B cell (primary cell): ENCODE results near the gene RNF111. TPM values are rescaled to one million over a fixed set of nuclear protein-coding genes. Genes with fewer than 3 reads are reported as not detected.

ENCODE experiments used
- ATAC-seq: fragments of 200-7000 bp; cut with Tn5 transposase; one replicate; pipeline ENCODE4 v1.10.0; 2021; ENCODE audit warnings: low read depth, mild to moderate bottlenecking, moderate number of reproducible peaks, moderate library complexity
- CTCF ChIA-PET: fragments of 350-600 bp; sonication (Branson Sonifier 250); formaldehyde crosslinking; loops from one replicate; lab custom pipeline; 2021; ENCODE audit warnings: antibody characterized with exemption, inconsistent platforms; lab: Charles Lee
- POLR2A ChIA-PET: fragments of 350-600 bp; sonication (Branson Sonifier 250); formaldehyde crosslinking; loops from one replicate; lab custom pipeline; 2021; ENCODE audit warnings: antibody characterized with exemption; lab: Charles Lee
- DNase-seq: peaks from one replicate; pipeline ENCODE4 v3.0.0; 2013
- H2AFZ ChIP-seq: 2 replicates; pipeline ENCODE4 v1.6.1; 2012; ENCODE audit warnings: mild to moderate bottlenecking, low read depth, low read length; ENCODE audit not compliant: insufficient read depth, poor library complexity, severe bottlenecking
- H3K27ac ChIP-seq, 2 donors: 1 replicate in 1 of 2; 2 replicates in 1 of 2; pipeline ENCODE4 v1.5.1; 2012 to 2013; ENCODE audit warnings: low read length in 2 of 2, mild to moderate bottlenecking in 2 of 2, moderate library complexity in 1 of 2
- H3K27me3 ChIP-seq, 4 experiments: fragments of 200-600 bp in 1 of 4; sonication (generic) in 1 of 4; replicated peaks in 1 of 4; 1 replicate in 2 of 4; 2 replicates in 2 of 4; pipeline versions ENCODE4 v1.6.1 to v1.7.0; 2013 to 2016; ENCODE audit warnings: low read length in 3 of 4, mild to moderate bottlenecking in 2 of 4, mixed read lengths in 1 of 4, moderate library complexity in 1 of 4; ENCODE audit not compliant: insufficient read depth in 4 of 4, control insufficient read depth in 3 of 4; ENCODE audit errors: control extremely low read depth in 1 of 4
- H3K36me3 ChIP-seq, 2 experiments: replicated peaks in 1 of 2; 1 replicate in 1 of 2; 2 replicates in 1 of 2; pipeline versions ENCODE4 v1.6.1 to v1.7.1; 2013; ENCODE audit warnings: low read length in 1 of 2; ENCODE audit not compliant: insufficient read depth in 2 of 2, control insufficient read depth in 1 of 2; ENCODE audit errors: control extremely low read depth in 1 of 2, extremely low read depth in 1 of 2
- H3K4me1 ChIP-seq, 2 donors: fragments of 200-600 bp in 1 of 2; sonication (generic) in 1 of 2; 1 replicate in 1 of 2; 2 replicates in 1 of 2; pipeline versions ENCODE4 v1.5.1 to v1.6.1; 2013 to 2017; ENCODE audit warnings: low read length in 2 of 2; ENCODE audit not compliant: control insufficient read depth in 2 of 2, insufficient read depth in 2 of 2
- H3K4me2 ChIP-seq: replicated peaks from 2 replicates; pipeline ENCODE3; 2012; ENCODE audit warnings: mild to moderate bottlenecking, low read depth, low read length; ENCODE audit not compliant: poor library complexity, severe bottlenecking
- H3K4me3 ChIP-seq, 5 experiments: fragments of 200-600 bp in 1 of 5; sonication (generic) in 1 of 5; 1 replicate in 3 of 5; 2 replicates in 2 of 5; pipeline versions ENCODE4 v1.5.1 to v1.7.0; 2011 to 2016; ENCODE audit warnings: low read length in 4 of 5, mild to moderate bottlenecking in 4 of 5, low read depth in 2 of 5, control low read depth in 1 of 5, moderate library complexity in 1 of 5; ENCODE audit not compliant: insufficient read depth in 1 of 5; ENCODE audit errors: control extremely low read depth in 1 of 5, extremely low read depth in 1 of 5
- H3K79me2 ChIP-seq: fragments of 200-600 bp; sonication (generic); one replicate; pipeline ENCODE4 v1.6.0; 2016; ENCODE audit warnings: low read length; ENCODE audit not compliant: control insufficient read depth, insufficient read depth
- H3K9ac ChIP-seq: fragments of 200-600 bp; sonication (generic); 2 replicates; pipeline ENCODE4 v1.6.1; 2017; ENCODE audit warnings: mild to moderate bottlenecking, low read length, moderate library complexity
- H3K9me3 ChIP-seq, 3 donors: one replicate each; pipeline versions ENCODE4 v1.6.1 to v1.7.1; 2013; ENCODE audit warnings: low read length in 2 of 3; ENCODE audit not compliant: control insufficient read depth in 2 of 3, insufficient read depth in 1 of 3; ENCODE audit errors: control extremely low read depth in 1 of 3
- H4K20me1 ChIP-seq: 2 replicates; pipeline ENCODE4 v1.6.0; 2012; ENCODE audit warnings: mild to moderate bottlenecking, low read length; ENCODE audit not compliant: insufficient read depth, control insufficient read depth, poor library complexity, severe bottlenecking
- H3K27ac Mint-ChIP-seq: one replicate; pipeline ENCODE4 v1.8.0; 2021; ENCODE audit warnings: mixed read lengths
- H3K27me3 Mint-ChIP-seq: one replicate; pipeline ENCODE4 v1.8.0; 2021; ENCODE audit warnings: mixed read lengths
- H3K4me1 Mint-ChIP-seq: one replicate; pipeline ENCODE4 v1.8.0; 2021; ENCODE audit warnings: mixed read lengths
- H3K4me3 Mint-ChIP-seq: one replicate; pipeline ENCODE4 v1.8.0; 2021; ENCODE audit warnings: mixed read lengths
- H3K9me3 Mint-ChIP-seq: one replicate; pipeline ENCODE4 v1.8.0; 2022; ENCODE audit warnings: mixed read lengths; ENCODE audit not compliant: insufficient read depth
- EZH2 ChIP-seq: IDR thresholded peaks from 2 replicates; pipeline ENCODE4 v1.6.1; 2012; ENCODE audit warnings: borderline replicate concordance, low read depth, mild to moderate bottlenecking, moderate library complexity, low read length; ENCODE audit not compliant: insufficient read depth, poor library complexity, severe bottlenecking
- WGBS: methylation state at CpG from one replicate; pipeline ENCODE4 v1.1.5; 2013; ENCODE audit warnings: missing lambda C conversion rate; ENCODE audit not compliant: insufficient coverage; 5-methylcytosine and 5-hydroxymethylcytosine counted together
- intact Hi-C: fragments of 100-400 bp; cut with micrococcal nuclease; formaldehyde crosslinking; loops from one replicate; pipeline ENCODE4 v1.10.0; 2022
- polyA plus RNA-seq: library from polyadenylated mRNA; depleted of rRNA; stranded (reverse); fragments of >200 nt; gene quantifications from 2 replicates; pipeline ENCODE4 v1.2.3, GENCODE V29; 2012
- total RNA-seq, 2 donors: library from RNA; stranded (reverse); fragments of 120-200 nt in 1 of 2; gene quantifications; 1 replicate in 1 of 2; 2 replicates in 1 of 2; pipeline versions ENCODE4 v1.2.3 to v1.2.4, GENCODE V29; 2013 to 2022
- TF ChIP-seq, protein P1 (sequence below): fragments of 200-600 bp; IDR thresholded peaks from one replicate; pipeline ENCODE4 v1.8.0; 2022; ENCODE audit warnings: antibody characterized with exemption, mild to moderate bottlenecking

RNF111 gene
- total and polyA plus RNA-seq, 2 donors (not counting 1 experiment from before 2014, with no cell fraction given), result 24.9 to 72.3 TPM

DNA sequence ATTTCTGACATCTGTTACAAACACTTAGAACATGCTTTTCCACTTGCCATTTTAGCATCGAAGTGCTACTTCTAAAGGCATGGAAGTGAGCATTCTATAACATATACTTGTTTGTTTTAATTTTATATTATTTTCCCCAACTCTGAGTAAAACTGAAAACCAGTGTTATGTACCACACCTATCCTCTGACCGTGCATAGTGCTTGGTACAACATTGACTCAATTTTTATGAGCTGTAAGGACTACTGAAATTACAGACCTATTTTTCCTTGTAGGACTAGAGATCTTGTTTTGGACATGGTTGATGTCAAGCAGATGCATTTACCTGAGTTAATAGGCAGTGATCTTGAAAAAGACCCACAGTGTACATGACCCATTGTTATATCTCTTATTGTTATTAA is 66.0 kb downstream of the RNF111 start:
- H3K27me3 Mint-ChIP-seq, result no peaks in the 10 kb centered on the region
- DNase-seq, result no peak
- no peak for TF ChIP-seq EZH2
- TF ChIP-seq, protein P1, sequence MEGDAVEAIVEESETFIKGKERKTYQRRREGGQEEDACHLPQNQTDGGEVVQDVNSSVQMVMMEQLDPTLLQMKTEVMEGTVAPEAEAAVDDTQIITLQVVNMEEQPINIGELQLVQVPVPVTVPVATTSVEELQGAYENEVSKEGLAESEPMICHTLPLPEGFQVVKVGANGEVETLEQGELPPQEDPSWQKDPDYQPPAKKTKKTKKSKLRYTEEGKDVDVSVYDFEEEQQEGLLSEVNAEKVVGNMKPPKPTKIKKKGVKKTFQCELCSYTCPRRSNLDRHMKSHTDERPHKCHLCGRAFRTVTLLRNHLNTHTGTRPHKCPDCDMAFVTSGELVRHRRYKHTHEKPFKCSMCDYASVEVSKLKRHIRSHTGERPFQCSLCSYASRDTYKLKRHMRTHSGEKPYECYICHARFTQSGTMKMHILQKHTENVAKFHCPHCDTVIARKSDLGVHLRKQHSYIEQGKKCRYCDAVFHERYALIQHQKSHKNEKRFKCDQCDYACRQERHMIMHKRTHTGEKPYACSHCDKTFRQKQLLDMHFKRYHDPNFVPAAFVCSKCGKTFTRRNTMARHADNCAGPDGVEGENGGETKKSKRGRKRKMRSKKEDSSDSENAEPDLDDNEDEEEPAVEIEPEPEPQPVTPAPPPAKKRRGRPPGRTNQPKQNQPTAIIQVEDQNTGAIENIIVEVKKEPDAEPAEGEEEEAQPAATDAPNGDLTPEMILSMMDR, result no peak
- Histone ChIP-seq H4K20me1 (peaks cover 11% of the 10 kb centered on the region), H3K27ac (no peak overlapping the region), H2AFZ (no peak overlapping the region), H3K27me3 (no peaks in the 10 kb centered on the region), H3K79me2 (peaks cover 33% of the 10 kb centered on the region), H3K9ac (no peak overlapping the region), H3K4me2 (no peak overlapping the region), H3K9me3 (no peaks in the 10 kb centered on the region), H3K4me3 (no peak overlapping the region), H3K4me1 (peaks cover 0 to 4% of the 10 kb centered on the region in 2 donors), H3K36me3 (peaks cover 18 to 34% of the 10 kb centered on the region in 2 experiments)
- intact Hi-C loops, result loop anchor here (5.0 kb wide), 1 partner anchor 36 kb away; no protein-coding TSS in a partner anchor
- ChIA-PET CTCF (interaction anchor here (0.5 to 1.4 kb wide), 4 partner anchors 95 to 593 kb away, joined by 3 to 5 read pairs (median 4); no protein-coding TSS in a partner anchor), POLR2A (interaction anchor here (0.5 kb wide), 1 partner anchor 28 kb away, joined by 3 read pairs; no protein-coding TSS in a partner anchor)
- H3K4me1 Mint-ChIP-seq, result peaks cover 14% of the 10 kb centered on the region
- WGBS, result no CpG with 5 or more reads among the region's 2 CpGs
- H3K9me3 Mint-ChIP-seq, result no peaks in the 10 kb centered on the region
- H3K27ac Mint-ChIP-seq, result no peak overlapping the region
- no peak overlapping the region for H3K4me3 Mint-ChIP-seq
- no peak for ATAC-seq

DNA sequence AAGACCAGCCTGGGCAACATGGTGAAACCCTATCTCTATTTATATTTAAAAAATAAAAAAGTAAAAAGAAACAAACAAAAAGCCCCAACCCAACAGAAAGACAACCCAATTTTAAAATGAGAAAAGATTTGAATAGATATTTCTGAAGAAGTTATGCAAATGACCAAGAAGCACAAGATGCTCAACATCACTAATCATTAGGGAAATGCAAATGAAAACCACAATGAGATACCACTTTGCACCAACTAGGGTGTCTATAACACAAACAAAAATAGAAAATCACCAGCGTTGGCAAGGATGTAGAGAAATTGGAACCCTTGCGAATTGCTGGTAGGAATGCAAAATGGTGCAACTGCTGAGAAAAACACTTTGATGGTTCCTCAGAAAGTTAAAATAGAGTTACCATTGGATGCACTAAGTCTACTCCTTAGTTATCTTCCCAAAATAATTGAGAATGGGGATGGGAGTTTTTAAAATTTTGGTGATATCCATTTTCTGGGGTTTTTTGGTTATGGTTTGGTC is 71.7 kb downstream of the RNF111 start:
- H3K27ac ChIP-seq, result no peak overlapping the region
- H3K9ac ChIP-seq, result no peak overlapping the region
- no peak for ATAC-seq
- no peak overlapping the region for H3K4me2 ChIP-seq
- CTCF ChIA-PET, result interaction anchor here (1.5 kb wide), 2 partner anchors 434 to 469 kb away, joined by 4 to 7 read pairs; no protein-coding TSS in a partner anchor
- Mint-ChIP-seq H3K4me3 (no peak overlapping the region), H3K27ac (no peak overlapping the region), H3K4me1 (peaks cover 20% of the 10 kb centered on the region), H3K27me3 (no peaks in the 10 kb centered on the region), H3K9me3 (no peaks in the 10 kb centered on the region)
- peaks cover 21% of the 10 kb centered on the region for H3K79me2 ChIP-seq
- peak; percentile 7 for DNase-seq
- no peak overlapping the region for H3K4me3 ChIP-seq
- H2AFZ ChIP-seq, result no peak overlapping the region
- TF ChIP-seq, protein P1, result no peak
- TF ChIP-seq EZH2, result no peak
- POLR2A ChIA-PET, result no interaction called here
- no peaks in the 10 kb centered on the region for H3K4me1 ChIP-seq
- no peaks in the 10 kb centered on the region for H3K9me3 ChIP-seq
- no peaks in the 10 kb centered on the region for H3K27me3 ChIP-seq
- WGBS, result no CpG with 5 or more reads among the region's 2 CpGs
- H4K20me1 ChIP-seq, result peaks cover 22% of the 10 kb centered on the region
- H3K36me3 ChIP-seq, result peaks cover 9 to 80% of the 10 kb centered on the region in 2 experiments
- intact Hi-C loops, result loop anchor here (5.0 kb wide), 2 partner anchors 82 to 102 kb away; no protein-coding TSS in a partner anchor
